PC-3 (cell line): ENCODE measurements around the gene DZIP1.

Experiments used
- EZH2 ChIP-seq: fragments of 300-600 bp; sonication (generic); IDR thresholded peaks from one replicate; pipeline ENCODE4 v1.6.1; 2017; ENCODE audit warnings: antibody characterized with exemption, mild to moderate bottlenecking, low read length; ENCODE audit not compliant: unreplicated experiment
- EZH2phosphoT487 ChIP-seq: fragments of 300-600 bp; sonication (generic); IDR thresholded peaks from 2 replicates; pipeline ENCODE4 v1.6.1; 2018; ENCODE audit warnings: mild to moderate bottlenecking, antibody characterized with exemption, low read length, borderline replicate concordance
- TF ChIP-seq, protein P1 (sequence below): fragments of 300-600 bp; sonication (generic); conservative IDR thresholded peaks from 2 replicates; pipeline ENCODE4 v1.5.1; 2017; ENCODE audit warnings: antibody characterized with exemption, low read depth, mild to moderate bottlenecking, low read length

DNA sequence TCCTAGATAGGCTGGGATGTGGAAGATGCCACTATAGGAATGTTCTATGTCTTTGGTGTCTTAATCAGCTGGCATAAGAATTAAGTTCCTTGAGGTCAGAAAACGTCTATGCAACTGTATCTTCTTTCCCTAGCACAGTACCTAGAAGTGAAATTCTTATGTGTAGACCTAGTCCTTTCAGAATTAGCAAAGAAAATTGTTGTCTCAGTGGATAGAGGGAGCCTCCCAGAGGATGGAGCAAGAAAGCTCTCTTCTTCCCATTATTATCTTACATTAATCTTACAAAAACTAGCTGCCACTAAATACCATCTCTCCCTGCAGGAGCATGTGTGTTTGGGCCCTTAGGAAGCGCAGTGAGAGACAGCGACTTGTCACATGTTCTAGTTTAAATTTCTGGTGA lies 80.4 kb downstream of the DZIP1 start:
- TF ChIP-seq, protein P1, sequence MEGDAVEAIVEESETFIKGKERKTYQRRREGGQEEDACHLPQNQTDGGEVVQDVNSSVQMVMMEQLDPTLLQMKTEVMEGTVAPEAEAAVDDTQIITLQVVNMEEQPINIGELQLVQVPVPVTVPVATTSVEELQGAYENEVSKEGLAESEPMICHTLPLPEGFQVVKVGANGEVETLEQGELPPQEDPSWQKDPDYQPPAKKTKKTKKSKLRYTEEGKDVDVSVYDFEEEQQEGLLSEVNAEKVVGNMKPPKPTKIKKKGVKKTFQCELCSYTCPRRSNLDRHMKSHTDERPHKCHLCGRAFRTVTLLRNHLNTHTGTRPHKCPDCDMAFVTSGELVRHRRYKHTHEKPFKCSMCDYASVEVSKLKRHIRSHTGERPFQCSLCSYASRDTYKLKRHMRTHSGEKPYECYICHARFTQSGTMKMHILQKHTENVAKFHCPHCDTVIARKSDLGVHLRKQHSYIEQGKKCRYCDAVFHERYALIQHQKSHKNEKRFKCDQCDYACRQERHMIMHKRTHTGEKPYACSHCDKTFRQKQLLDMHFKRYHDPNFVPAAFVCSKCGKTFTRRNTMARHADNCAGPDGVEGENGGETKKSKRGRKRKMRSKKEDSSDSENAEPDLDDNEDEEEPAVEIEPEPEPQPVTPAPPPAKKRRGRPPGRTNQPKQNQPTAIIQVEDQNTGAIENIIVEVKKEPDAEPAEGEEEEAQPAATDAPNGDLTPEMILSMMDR = peak; percentile 45
- TF ChIP-seq EZH2 = no peak
- no peak for TF ChIP-seq EZH2phosphoT487
